Tracheal epithelial cell (primary cell): ENCODE measurements around the gene ASPM. TPM values are rescaled to one million over a fixed set of nuclear protein-coding genes. Genes with fewer than 3 reads are reported as not detected.

Source experiments
- total RNA-seq: library from RNA; depleted of rRNA; stranded (reverse); fragments of >200 nt; gene quantifications from 2 replicates; pipeline ENCODE4 v1.2.1, GENCODE V29; 2014

The ASPM gene
- 1.1 and 2.2 TPM in 2 replicates for total RNA-seq

GRCh38 chr1:197146101-197147095, at the start of gene ASPM:
Gene ASPM (minus strand): TSS chr1:197146669. CDS start chr1:197146437, 232 bp downstream.

GRCh38 chr1:197066719-197067456, 79.6 kb downstream of the ASPM start, which contains the start of gene F13B:
Gene F13B (minus strand): TSS chr1:197067260. CDS start chr1:197067223, 37 bp downstream.

Other genes starting within 250 kb of the ASPM start
- not detected in 2 replicates for gene CFHR2, start 202.9 kb downstream of the ASPM start, total RNA-seq
- not detected in 2 replicates for gene CFHR5, start 169.1 kb downstream of the ASPM start, total RNA-seq
- not detected in 2 replicates for gene F13B, start 79.4 kb downstream of the ASPM start, total RNA-seq
- 11.3 and 19.6 TPM in 2 replicates for gene ZBTB41, start 54.6 kb upstream of the ASPM start, total RNA-seq
- under 0.01 TPM in 1 of 2 replicates, not detected in the other for gene CRB1, start 121.6 kb upstream of the ASPM start, total RNA-seq